OCI-LY3 (cell line): Measurements from ENCODE around the gene PTPRT.

Experiments used
- CTCF ChIP-seq: fragments of 200-600, 300-600 bp; sonication (generic); IDR thresholded peaks from 2 replicates; pipeline ENCODE4 v1.5.1; 2014; ENCODE audit warnings: antibody characterized with exemption, low read length, low read depth
- EZH2phosphoT487 ChIP-seq: fragments of 200-600 bp; shearing (Covaris generic); IDR thresholded peaks from 2 replicates; pipeline ENCODE4 v1.6.1; 2018; ENCODE audit warnings: antibody characterized with exemption, mixed run types, low read depth

GRCh38 chr20:42443200-42443599 is 746.5 kb downstream of the PTPRT start:
- TF ChIP-seq CTCF, result no peak
- no peak for TF ChIP-seq EZH2phosphoT487
